A549 treated with ZK216348 at 1 μM for 4 hours (cell line): ENCODE results near the gene CAMKV. TPM values are rescaled to one million over a fixed set of nuclear protein-coding genes. Genes with fewer than 3 reads are reported as not detected.

Experiments
- total RNA-seq: library from RNA; stranded (reverse); fragments of 200-300 nt; extraction: Qiagen RNA extraction; gene quantifications from 5 replicates; pipeline ENCODE4 v1.2.3, GENCODE V29; 2022; ENCODE audit warnings: low read depth

Gene CAMKV, protein sequence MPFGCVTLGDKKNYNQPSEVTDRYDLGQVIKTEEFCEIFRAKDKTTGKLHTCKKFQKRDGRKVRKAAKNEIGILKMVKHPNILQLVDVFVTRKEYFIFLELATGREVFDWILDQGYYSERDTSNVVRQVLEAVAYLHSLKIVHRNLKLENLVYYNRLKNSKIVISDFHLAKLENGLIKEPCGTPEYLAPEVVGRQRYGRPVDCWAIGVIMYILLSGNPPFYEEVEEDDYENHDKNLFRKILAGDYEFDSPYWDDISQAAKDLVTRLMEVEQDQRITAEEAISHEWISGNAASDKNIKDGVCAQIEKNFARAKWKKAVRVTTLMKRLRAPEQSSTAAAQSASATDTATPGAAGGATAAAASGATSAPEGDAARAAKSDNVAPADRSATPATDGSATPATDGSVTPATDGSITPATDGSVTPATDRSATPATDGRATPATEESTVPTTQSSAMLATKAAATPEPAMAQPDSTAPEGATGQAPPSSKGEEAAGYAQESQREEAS
- 0.26 to 0.77 TPM (median 0.45 TPM) in 5 replicates for total RNA-seq

DNA sequence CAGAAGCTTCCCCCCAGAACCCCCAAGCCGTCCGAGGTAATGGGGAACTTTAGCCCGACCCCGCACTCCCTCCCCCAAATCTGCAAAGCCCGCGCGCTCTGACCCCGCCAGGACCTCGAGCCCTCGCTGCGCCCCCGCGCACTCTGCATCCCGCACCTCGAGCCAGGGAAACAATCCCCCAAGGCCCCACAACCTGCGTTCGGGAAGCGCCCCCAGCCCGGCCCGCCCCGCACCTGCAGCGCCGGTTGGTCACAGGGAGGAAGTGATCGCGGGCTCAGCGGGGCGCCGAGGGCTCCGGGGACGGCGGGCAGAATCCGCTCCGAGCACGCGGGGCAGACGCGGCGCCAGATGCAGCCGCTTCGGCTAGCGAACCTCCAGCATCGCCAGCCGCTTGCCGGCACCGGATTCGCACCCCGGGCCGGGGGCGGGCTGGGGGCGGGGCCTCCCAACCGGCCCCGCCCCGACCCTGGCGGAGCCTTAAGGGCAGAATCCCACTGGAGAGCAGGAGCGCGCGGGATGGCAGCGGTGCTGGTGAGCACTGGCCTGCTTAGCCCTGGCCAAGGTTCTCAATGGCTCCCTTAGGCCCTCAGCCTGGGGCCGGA is at the start of gene CAMKV:
TSS of gene CAMKV (minus strand) at position 382 of the 602 bp plus-strand sequence. CDS start 7,518 bp downstream, outside the sequence.

DNA sequence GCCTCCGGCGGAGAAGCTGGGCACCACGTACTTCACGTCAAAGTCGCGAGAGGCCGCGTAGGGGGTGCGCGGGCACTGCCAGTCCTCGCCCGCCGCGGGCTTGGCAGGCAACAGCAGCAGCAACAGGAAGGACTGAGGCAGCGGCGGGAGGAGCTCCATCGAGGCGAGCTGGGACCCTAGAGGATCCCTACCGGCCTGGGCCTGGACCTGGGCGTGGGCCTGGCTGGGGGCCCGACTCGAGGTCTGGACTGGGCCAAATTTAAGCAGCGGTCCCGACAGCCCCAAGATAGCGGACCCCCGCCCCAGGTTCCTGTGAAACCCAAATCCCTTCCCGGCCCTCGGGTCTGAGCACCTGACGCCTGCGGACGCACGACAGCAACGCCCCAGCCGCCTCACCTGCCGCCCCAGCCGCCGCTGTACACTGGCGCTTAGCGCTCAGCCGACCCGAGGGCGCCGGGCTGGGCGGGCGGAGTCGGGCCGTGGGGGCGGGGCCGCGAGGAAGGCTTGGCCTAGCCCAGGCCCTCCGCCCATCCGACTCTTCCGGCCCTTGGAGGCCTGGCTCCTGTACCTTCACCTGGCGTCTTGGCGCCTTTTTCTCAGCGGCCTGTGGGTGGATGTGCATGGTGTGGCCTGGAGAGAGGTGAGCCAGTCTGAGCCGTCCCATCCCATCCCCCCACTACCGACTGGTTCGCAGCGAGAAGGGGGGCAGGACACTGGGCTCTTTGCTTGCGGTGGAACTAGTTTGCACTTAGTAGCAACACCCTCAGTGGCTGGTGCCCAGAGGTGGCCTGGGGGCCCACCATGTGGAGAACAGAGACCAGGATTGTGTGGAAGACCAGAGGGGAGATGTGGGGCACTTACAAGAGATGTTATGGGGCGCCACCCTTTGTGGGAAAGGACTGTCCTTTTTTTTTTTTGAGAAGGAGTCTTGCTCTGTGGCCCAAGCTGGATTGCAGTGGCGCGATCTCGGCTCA is 34.0 kb upstream of the CAMKV start, which contains the start of gene MST1R:
TSS of gene MST1R (minus strand) at position 423 of the 974 bp plus-strand sequence. CDS start at position 159, 264 bp downstream.

DNA sequence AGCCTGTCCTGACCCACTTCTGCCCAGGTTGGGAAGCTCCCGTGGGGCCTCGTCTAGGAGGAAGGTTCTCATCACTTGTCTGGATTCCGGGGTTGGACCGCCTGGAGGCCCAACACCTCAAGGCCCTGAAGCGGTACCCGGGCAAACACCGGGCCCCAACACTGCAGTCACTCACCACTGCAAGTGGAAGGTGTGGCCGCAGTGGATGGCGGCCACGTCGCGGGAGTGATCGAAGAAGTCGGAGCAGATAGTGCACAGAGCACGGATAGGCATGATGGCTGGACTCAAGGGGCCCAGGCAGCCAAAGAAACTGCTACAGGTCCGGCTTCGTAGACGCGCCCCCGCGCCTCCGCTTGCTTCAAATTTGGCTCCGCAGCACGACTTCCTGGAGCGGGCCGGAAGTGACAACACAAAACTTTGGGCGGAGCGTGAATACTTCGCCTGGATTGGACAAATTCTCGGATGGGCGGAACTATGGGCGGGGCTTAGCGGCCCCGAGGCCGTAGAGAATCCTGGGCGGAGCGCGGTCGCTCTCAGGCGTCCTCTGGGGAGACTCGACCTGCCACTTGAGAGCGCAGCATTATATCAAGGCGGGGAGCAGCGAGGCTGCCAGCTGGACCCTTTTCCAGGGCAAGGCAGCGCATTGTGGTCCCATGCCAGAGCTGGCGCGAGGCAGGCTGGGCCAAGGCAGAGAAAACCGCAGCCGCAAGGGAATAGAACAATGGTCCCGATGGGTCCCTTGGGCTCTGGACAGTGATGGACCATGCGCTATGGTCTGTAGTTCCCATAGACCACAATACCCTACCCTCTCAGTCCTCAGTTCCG is 13.3 kb downstream of the CAMKV start, which contains the start of gene TRAIP:
TSS of gene TRAIP (minus strand) at position 384 of the 825 bp plus-strand sequence. CDS start at position 273, 111 bp downstream.

DNA sequence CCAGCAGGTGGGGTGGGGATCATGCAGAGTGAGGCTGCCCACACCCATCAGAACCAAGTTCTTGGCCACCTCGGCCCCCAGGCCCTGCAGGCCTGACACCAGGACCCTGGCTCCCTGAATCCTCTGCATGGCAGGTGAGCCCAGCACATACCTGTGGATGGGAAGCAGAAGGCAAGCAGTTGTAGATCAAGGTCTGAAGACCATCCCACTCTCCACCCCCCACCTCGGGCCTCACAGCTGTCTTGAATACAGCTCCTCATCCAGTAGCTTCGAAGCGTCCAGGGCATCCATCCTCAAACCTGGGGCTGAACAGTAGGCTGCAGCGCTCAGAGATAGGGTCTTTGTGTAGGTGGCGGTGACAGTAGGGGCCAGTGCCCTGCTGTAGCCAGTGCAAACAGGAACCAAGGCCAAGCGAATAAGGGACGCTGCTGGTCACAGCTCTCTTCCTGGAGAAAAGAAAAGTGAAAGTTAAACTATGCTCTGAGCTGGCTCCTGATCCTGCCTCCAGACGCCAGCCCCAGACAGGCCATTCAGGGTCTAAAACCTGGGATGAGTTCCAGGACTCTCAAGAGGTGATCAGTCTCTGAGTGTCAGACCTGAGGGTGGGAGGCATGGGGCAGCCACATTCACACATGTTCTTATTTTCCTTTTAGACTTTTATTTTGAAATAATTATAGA is 56.1 kb downstream of the CAMKV start, which contains the start of gene UBA7:
TSS of gene UBA7 (minus strand) at position 457 of the 678 bp plus-strand sequence. CDS start at position 291, 166 bp downstream.

Other genes starting within 250 kb of the CAMKV start
- 51.1 to 72.3 TPM (median 65.1 TPM) in 5 replicates for gene APEH, start 195.6 kb downstream of the CAMKV start, total RNA-seq
- gene MST1, start 180.4 kb downstream of the CAMKV start, total RNA-seq, result 1.4 to 2.1 TPM (median 1.5 TPM) in 5 replicates
- 8.5 to 19.3 TPM (median 15.2 TPM) in 5 replicates for gene RNF123, start 180.3 kb downstream of the CAMKV start, total RNA-seq
- 0.18 to 1.1 TPM (median 0.66 TPM) in 4 of 5 replicates, not detected in the other for gene AMIGO3, start 150.2 kb downstream of the CAMKV start, total RNA-seq
- gene GMPPB, start 146.0 kb downstream of the CAMKV start, total RNA-seq, result 11.8 to 21.7 TPM (median 19.3 TPM) in 5 replicates
- 13.7 to 26.5 TPM (median 21.9 TPM) in 5 replicates for gene IP6K1, start 83.4 kb downstream of the CAMKV start, total RNA-seq
- gene CDHR4, start 70.0 kb downstream of the CAMKV start, total RNA-seq, result 0.13 to 0.35 TPM (median 0.23 TPM) in 5 replicates
- gene INKA1, start 66.6 kb downstream of the CAMKV start, total RNA-seq, result 1.1 to 3.0 TPM (median 2.3 TPM) in 5 replicates
- 0.47 to 1.1 TPM (median 0.54 TPM) in 5 replicates for gene UBA7, start 56.0 kb downstream of the CAMKV start, total RNA-seq
- gene TRAIP, start 13.3 kb downstream of the CAMKV start, total RNA-seq, result 10.9 to 14.9 TPM (median 13.2 TPM) in 5 replicates
- 6.0 to 9.9 TPM (median 7.4 TPM) in 5 replicates for gene MST1R, start 34.0 kb upstream of the CAMKV start, total RNA-seq
- gene MON1A, start 59.9 kb upstream of the CAMKV start, total RNA-seq, result 4.2 to 9.1 TPM (median 8.5 TPM) in 5 replicates
- 25.0 to 32.5 TPM (median 28.7 TPM) in 5 replicates for gene RBM6, start 70.2 kb upstream of the CAMKV start, total RNA-seq
- gene RBM5, start 219.0 kb upstream of the CAMKV start, total RNA-seq, result 30.4 to 44.1 TPM (median 37.3 TPM) in 5 replicates